ENCODE results near the gene HOXB1. TPM values are rescaled to one million over a fixed set of nuclear protein-coding genes. Genes with fewer than 3 reads are reported as not detected.

Gene HOXB1
- total RNA-seq, 2 experiments from 2014 or later, result not detected

- H3K27ac Mint-ChIP-seq, result no peak overlapping the region
- no peak for DNase-seq
- TF ChIP-seq, protein P1, sequence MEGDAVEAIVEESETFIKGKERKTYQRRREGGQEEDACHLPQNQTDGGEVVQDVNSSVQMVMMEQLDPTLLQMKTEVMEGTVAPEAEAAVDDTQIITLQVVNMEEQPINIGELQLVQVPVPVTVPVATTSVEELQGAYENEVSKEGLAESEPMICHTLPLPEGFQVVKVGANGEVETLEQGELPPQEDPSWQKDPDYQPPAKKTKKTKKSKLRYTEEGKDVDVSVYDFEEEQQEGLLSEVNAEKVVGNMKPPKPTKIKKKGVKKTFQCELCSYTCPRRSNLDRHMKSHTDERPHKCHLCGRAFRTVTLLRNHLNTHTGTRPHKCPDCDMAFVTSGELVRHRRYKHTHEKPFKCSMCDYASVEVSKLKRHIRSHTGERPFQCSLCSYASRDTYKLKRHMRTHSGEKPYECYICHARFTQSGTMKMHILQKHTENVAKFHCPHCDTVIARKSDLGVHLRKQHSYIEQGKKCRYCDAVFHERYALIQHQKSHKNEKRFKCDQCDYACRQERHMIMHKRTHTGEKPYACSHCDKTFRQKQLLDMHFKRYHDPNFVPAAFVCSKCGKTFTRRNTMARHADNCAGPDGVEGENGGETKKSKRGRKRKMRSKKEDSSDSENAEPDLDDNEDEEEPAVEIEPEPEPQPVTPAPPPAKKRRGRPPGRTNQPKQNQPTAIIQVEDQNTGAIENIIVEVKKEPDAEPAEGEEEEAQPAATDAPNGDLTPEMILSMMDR (IDR thresholded peaks at IDR 0.05), result no peak
Observed at GRCh38 chr17:48570325-48571023, 39.7 kb upstream of the HOXB1 start.

GRCh38 chr17:48569674-48570324, 39.0 kb upstream of the HOXB1 start:
- Histone ChIP-seq H3K9me3 (ENCODE audit: control insufficient read depth in 1 of 2, insufficient read depth in 1 of 2, low read length in 2 of 2) (no peaks in the 10 kb centered on the region), H3K36me3 (ENCODE audit: insufficient read depth, low read length) (no peaks in the 10 kb centered on the region), H3K4me1 (ENCODE audit: insufficient read depth, low read length) (no peaks in the 10 kb centered on the region), H3K27me3 (ENCODE audit: control insufficient read depth in 1 of 2, insufficient read depth in 2 of 2, low read length in 2 of 2) (peaks cover 3 to 9% of the 10 kb centered on the region in 2 experiments), H3K4me3 (ENCODE audit: low read length) (no peak overlapping the region), H3K27ac (ENCODE audit: low read depth in 1 of 2, low read length in 2 of 2) (no peak overlapping the region)
- DNase-seq, result no peak
- Mint-ChIP-seq H3K4me1 (ENCODE audit: low read depth) (peaks cover 5% of the 10 kb centered on the region), H3K4me3 (no peak overlapping the region), H3K27ac (no peak overlapping the region), H3K9me3 (no peaks in the 10 kb centered on the region), H3K27me3 (peaks cover 26% of the 10 kb centered on the region), H3K36me3 (ENCODE audit: low read depth) (no peaks in the 10 kb centered on the region)
- intact Hi-C loops (cut with DNase I, micrococcal nuclease), result no loop called here
- POLR2A ChIA-PET, result interaction anchor here (0.7 kb wide), 1 partner anchor 13 kb away, joined by 3 read pairs; no protein-coding TSS in a partner anchor
- CTCF ChIA-PET, result no interaction called here
- TF ChIP-seq, protein P1 (IDR thresholded peaks at IDR 0.05), result no peak
- no peak for ATAC-seq (ENCODE audit: poor library complexity)

More at GRCh38 chr17:48570325-48571023, 39.7 kb upstream of the HOXB1 start:
- ATAC-seq (ENCODE audit: poor library complexity), result no peak
- Mint-ChIP-seq H3K9me3 (no peaks in the 10 kb centered on the region), H3K36me3 (ENCODE audit: low read depth) (no peaks in the 10 kb centered on the region), H3K4me1 (ENCODE audit: low read depth) (peaks cover 5% of the 10 kb centered on the region), H3K4me3 (no peak overlapping the region), H3K27me3 (peaks cover 31% of the 10 kb centered on the region)
- intact Hi-C loops (cut with DNase I, micrococcal nuclease), result no loop called here
- H3K4me3 ChIP-seq (ENCODE audit: low read length), result no peak overlapping the region
- no peaks in the 10 kb centered on the region for H3K9me3 ChIP-seq (ENCODE audit: control insufficient read depth in 1 of 2, insufficient read depth in 1 of 2, low read length in 2 of 2)
- peaks cover 2% of the 10 kb centered on the region for H3K4me1 ChIP-seq (ENCODE audit: insufficient read depth, low read length)
- POLR2A ChIA-PET, result no interaction called here
- CTCF ChIA-PET, result no interaction called here
- peaks cover 3 to 9% of the 10 kb centered on the region in 2 experiments for H3K27me3 ChIP-seq (ENCODE audit: control insufficient read depth in 1 of 2, insufficient read depth in 2 of 2, low read length in 2 of 2)
- H3K36me3 ChIP-seq (ENCODE audit: insufficient read depth, low read length), result no peaks in the 10 kb centered on the region
- no peak overlapping the region for H3K27ac ChIP-seq (ENCODE audit: low read depth in 1 of 2, low read length in 2 of 2)

DNA sequence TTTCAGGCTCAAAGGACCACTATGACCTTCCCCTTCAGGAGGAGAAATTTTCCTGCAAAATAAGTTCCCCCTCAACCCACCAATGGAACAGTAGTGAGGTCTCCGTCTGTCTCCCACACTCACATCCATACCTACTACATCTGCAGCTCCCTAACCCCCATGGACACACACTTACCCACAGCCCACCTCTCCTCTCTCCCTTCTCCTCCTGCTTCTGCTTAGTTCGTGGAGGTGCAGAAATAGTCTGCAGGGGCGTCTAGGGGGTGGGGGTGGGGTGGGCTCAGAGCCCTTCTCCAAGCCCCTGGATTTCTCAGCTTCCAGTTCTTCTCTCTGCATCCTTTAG, 38.4 kb upstream of the HOXB1 start:
- no peaks in the 10 kb centered on the region for H3K36me3 ChIP-seq (ENCODE audit: insufficient read depth, low read length)
- TF ChIP-seq, protein P1 (IDR thresholded peaks at IDR 0.05), result no peak
- H3K36me3 Mint-ChIP-seq (ENCODE audit: low read depth), result no peaks in the 10 kb centered on the region
- peaks cover 3 to 9% of the 10 kb centered on the region in 2 experiments for H3K27me3 ChIP-seq (ENCODE audit: control insufficient read depth in 1 of 2, insufficient read depth in 2 of 2, low read length in 2 of 2)
- H3K4me3 ChIP-seq (ENCODE audit: low read length), result no peak overlapping the region
- intact Hi-C loops (cut with DNase I, micrococcal nuclease), result no loop called here
- CTCF ChIA-PET, result no interaction called here
- H3K9me3 Mint-ChIP-seq, result no peaks in the 10 kb centered on the region
- H3K9me3 ChIP-seq (ENCODE audit: control insufficient read depth in 1 of 2, insufficient read depth in 1 of 2, low read length in 2 of 2), result no peaks in the 10 kb centered on the region
- no peaks in the 10 kb centered on the region for H3K4me1 ChIP-seq (ENCODE audit: insufficient read depth, low read length)
- H3K4me1 Mint-ChIP-seq (ENCODE audit: low read depth), result peaks cover 5% of the 10 kb centered on the region
- H3K27ac Mint-ChIP-seq, result no peak overlapping the region
- no peak overlapping the region for H3K4me3 Mint-ChIP-seq
- ATAC-seq (ENCODE audit: poor library complexity), result no peak
- H3K27ac ChIP-seq (ENCODE audit: low read depth in 1 of 2, low read length in 2 of 2), result no peak overlapping the region
- no peak for DNase-seq
- POLR2A ChIA-PET, result interaction anchor here (0.7 kb wide), 1 partner anchor 13 kb away, joined by 3 read pairs; no protein-coding TSS in a partner anchor
- H3K27me3 Mint-ChIP-seq, result peaks cover 20% of the 10 kb centered on the region

Data from CD4-positive, alpha-beta T cell (primary cell).